HG03565 (cell line): ENCODE results near the gene PEMT.

Experiments
- ATAC-seq: cut with Tn5 transposase; IDR thresholded peaks from one replicate; pipeline ENCODE4 v1.9.1; 2021; ENCODE audit warnings: mild to moderate bottlenecking, moderate library complexity; ENCODE audit not compliant: unreplicated experiment

The PEMT gene

DNA sequence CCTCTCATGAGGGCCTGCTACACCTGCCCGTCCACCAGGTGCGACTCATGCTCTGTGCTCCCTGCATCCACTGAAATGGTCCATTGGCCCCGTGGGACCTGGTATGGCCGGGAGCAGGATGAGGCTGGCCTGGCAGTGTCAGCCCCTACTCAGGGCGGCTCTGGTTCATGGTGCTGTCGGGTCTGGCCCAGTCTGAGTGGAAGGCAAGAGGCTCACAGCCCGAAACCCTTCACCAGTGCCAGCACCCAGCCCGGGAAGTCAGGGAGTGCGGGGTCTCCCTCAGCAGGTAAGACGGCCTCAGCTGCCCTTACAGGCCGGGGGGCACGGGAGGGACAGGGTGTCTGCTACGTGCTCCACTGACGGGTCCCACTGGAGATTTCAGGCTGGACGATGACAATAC is 54.8 kb downstream of the PEMT start:
- ATAC-seq: no peak

DNA sequence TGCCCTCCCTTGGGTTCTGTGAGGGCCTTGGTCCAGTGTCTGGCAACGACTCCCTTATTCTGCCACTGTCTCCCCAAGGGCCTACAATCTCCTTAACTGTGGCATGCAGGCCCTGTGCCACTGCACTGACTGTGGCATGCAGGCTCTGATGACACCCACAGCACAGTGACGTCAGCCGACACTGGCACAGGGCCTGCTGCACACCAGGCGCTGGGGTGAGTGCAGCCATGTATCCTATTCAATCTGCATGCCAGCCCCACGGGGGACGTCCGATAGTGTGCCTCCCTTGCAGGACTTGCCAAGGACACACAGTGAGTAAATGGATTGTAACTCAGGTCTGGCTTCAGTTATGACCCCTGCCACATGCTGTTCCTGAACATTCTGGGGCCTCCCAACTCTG is 55.6 kb downstream of the PEMT start:
- no peak for ATAC-seq

- no peak for ATAC-seq
These were observed 57.5 kb downstream of the PEMT start for GRCh38 chr17:17533901-17534441.

DNA sequence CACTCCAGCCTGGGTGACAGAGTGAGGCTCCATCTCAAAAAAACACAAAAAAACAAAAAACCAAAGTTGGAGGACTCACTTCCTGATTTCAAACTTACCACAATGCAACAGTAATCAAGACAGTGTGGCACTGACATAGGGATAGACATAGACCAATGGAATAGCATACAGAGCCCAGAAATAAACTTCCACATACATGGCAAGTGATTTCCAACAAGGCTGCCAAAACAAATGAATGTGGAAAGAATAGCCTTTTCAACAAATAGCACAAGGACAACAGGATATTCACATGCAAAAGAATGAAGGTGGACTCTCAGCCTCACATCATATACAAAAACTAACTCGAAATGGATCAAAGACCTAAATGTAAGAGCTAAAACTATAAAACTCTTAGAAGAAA is 58.5 kb downstream of the PEMT start:
- no peak for ATAC-seq

GRCh38 chr17:17531156-17531555 is 60.4 kb downstream of the PEMT start:
- ATAC-seq: no peak

- no peak for ATAC-seq
These were observed 62.5 kb downstream of the PEMT start for GRCh38 chr17:17528696-17529652.

DNA sequence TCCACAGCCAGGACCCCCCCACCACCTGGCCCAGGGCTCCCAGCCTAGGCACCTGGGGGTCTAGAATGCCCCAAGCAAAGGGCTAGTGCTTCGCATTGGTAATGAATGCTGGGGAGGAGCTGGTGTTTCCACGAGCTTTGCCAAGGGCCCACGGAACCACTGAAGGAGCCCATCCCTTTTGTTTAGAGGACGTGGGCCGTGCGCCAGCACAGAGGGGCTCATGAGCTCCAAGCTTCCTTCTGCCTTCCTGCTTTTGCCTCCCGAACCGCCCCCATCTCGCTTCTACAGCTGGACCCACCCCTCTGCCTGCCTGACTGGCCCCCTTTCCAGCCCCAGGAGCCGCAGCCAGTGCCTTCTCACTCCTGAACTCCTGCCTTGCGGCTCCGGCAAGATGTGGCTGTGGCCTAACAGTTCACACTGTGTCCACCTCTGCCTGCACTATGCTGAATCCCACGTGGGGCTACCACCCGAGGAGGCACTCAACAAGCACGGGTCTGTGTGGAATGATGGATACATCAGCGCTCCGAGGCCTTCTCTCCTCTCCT is 63.5 kb downstream of the PEMT start:
- no peak for ATAC-seq

DNA sequence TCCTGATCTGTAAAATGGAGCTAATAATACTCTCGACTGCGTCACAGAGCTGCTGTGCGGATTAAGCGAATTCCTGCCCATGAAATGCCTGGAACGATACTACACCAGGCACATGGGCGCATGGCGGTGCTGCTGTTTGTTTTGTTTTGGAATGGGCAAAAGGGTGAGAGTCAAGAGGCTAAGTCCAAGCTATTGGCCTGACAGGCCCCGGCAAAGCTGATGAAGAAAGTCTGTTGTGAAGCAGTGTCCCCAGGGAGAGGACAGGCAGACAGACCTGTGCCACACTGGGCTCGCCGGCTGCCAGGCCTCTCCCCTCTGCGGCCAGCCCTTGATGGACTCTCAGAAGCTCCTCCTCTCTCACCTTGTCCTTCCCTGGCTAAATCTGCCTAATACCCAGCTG is 64.0 kb downstream of the PEMT start:
- no peak for ATAC-seq

DNA sequence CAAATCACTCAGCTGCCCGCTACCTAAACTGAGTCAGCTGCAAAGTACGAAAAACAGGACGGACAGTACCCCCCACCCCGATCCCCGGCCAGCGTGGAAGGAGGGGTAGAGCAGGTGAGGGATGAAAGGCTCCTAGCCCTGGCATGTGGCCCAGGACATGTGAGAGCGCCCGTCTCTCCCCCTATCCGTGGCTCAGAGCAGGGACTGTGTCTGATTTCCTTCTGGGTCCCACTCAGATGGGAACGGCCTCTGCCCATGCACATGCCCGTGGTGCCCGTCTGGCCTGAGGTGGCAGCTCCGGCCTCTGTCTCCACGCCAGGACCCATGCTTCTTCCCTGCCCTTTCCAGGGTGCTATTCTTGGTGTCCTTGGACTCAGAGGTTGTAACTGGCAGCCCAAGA is 65.1 kb downstream of the PEMT start:
- no peak for ATAC-seq

DNA sequence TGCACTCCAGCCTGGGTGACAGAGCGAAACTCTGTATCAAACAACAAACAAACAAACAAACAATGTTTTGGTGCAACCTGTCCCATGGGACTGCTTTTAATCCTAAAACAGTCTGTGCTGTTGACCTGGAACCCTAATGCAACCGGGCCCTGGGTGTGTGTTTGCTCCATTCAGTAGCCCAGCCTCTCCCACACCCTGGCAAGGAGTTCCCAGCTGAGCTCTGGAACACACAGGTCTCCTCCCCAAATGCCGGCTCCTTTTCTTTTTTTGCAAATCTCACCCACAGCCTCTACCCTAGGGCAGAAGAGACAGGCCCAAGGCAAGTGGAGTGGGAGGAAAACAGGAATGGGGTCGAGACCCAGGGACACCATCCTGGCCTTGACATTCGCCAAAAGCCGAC is 65.6 kb downstream of the PEMT start:
- no peak for ATAC-seq

- ATAC-seq: no peak
These were observed 66.2 kb downstream of the PEMT start for GRCh38 chr17:17525311-17525710.

DNA sequence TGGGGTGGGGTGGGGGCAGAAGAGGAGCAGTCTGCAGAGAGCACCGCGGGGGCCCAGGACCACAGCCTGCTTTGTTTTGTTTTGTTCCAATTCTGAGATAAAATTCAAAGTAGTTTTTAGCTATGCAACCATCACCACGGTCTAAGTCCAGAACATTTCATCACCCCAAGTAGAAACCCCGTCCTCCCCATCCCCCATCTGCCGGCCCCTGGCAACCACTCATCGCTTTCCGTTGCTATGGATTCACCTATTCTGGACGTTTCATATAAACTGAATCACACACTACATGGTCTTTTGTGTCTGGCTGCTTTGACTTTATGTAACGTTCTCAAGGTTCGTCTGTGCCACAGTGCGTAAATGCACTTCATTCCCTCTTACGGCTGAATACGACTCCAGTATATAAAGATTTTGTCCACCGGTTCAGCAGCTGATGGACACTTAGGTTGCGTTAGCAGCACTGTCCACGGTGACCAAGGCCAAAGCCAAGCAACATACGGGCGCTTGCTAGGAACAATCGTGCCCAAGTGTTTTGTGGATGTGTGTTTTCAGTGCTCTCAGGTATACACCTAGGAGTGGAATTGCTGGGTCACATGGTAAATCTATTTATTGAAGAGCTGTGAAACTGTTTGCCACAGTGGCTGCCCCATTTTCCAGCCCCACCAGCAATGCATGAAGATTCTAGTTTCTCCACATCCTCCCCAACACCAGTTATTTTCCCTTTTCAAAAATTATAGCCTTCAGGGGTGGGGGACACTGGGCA is 67.6 kb downstream of the PEMT start:
- ATAC-seq: no peak

DNA sequence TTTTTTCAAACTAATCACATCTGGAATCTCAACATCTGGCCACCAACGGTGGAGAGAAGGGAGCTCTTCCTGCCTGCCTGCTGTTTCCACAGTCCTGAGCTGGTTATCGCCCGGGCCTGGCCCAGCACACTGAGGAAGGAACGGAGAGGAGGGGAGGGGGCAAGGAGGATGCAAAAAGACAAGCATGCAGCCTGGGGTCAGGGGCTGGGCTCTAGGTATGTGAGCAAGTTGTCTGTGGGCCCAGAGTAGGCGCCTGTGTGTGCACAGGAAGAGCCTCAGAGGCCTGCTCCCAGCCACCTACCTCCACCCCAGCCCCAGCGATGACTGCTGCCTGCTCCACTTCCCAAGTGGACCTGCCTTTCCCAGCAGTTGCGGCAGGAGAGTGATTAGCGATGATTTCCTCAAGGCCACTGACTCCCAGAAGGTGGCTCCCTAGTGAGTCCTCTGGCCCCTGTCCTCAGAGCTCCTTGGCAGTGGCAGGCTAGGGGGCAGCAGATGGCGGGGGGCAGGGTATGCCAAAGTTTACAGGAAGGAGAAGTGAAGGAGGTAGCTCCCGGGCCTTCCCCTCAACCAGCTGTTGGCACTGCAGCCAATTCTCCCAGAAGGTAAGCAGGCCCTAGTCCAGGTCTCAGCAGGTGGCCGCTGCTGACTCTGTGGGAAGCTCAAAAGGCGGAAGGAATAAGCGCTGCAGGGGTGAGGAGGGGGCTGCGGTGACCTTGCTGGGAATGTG is 68.3 kb downstream of the PEMT start:
- ATAC-seq: no peak

- ATAC-seq: no peak
These were observed 70.8 kb downstream of the PEMT start for GRCh38 chr17:17520599-17521232.

DNA sequence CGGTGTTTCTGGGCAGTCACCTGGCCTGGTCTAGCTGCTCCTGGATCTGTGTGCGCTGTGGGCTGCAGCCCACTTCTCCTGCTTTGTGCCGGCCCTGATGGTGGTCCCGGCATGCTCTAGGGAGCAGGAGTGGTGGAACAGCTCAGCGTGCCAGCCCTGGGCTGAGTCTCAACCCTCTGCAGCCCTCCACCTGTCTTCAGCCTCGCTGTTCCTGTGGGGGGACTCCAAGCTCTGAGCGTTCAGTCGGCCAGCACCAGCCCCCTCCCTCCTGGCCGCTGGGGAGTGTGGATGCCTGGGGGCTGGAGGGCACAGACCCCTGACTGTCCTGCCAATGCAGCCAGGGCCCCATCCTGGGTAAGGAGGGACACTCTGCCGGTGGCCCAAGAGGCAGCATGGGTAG is 71.6 kb downstream of the PEMT start:
- no peak for ATAC-seq

DNA sequence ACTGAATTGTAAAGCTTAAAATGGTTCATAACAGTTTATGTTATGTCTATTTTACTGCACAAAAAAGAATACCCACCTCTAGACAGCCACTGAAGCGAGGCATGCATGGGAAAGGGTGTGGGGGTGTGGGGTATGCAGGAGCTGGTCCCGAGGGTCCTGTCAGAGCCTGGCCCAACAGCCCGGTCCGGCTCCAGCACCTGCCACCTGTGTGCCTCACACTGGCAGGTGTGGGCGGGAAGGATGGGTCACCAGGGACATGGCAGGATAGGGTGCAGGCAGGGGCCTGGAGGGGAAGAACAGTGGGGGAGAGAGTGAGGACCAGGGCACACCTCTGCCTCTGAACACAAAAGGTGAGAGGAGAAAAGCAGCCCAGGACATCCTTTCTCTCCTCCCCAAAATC is 72.6 kb downstream of the PEMT start:
- ATAC-seq: no peak

DNA sequence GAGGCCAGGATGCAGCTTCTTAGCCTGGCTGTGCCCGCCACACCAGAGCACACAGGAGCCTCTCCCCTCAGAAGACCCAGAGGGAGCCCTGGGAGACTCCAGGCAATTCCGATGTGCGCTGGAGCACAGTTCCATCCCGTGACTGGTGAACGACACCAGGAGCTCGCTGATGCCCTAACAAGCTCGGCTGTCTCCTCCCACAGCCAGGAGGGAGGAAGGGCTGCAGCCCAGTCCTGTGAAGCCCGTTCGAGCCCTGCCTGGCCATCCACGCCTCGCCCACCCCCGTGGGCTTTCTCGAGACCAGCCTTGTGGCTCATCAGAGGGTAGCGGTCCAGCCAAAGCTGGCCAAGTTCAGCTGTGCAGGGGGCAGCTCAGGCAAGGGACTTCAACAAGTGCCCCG is 73.5 kb downstream of the PEMT start:
- ATAC-seq: no peak

DNA sequence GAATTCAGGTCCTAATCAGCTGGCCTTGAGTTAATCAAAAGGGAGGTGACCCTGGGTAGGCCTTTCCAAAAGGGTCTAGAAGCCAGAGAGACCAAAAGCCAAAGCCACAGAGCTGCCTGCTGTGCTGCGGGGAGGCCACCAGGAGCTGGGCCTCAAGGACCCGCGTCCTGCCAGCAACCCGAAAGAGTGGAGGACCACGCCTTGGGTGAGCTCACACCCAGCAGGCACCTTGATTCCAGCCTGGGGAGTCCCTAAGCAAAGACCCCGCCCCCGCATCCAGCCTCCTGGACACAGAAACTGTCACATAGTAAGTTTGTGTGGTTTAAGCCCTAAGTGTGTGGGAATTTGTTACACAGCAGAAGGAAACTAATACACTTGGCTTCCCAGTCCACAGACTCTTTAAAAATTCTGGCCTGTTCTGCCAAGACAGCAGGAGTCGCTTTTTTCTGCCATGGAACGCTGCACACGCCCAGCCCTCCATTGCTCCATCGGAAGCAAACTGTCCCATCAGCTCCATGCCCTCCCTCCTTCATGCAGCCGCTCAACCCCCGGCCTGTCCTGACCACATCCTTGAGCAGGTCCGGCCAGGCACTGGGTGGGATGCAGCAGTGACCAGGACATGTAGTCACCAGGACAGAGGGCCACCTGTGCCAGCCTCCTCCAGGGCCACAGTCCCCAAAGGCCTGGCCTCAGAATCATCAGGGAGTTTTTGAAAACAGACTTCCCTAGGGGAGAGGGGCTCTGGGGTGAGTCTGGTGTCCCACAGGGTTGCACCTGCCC is 74.4 kb downstream of the PEMT start:
- ATAC-seq: no peak
